Measurements from ENCODE around the gene TXNDC12.

TXNDC12 gene

GRCh38 chr1:51990478-51990965 is 64.5 kb downstream of the TXNDC12 start, which contains the start of gene RAB3B:
RAB3B (minus strand) TSS chr1:51990700; CDS start chr1:51977117, 13,583 bp downstream.
- Histone ChIP-seq H3K27ac (ENCODE audit: low read length) (no peak within 1 kb of the TSS), H3K36me3 (ENCODE audit: insufficient read depth, low read length) (no peaks in the 10 kb centered on the region), H2AFZ (ENCODE audit: low read depth, low read length) (no peak within 1 kb of the TSS), H3K79me2 (ENCODE audit: insufficient read depth, low read length) (no peaks in the 10 kb centered on the region), H4K20me1 (ENCODE audit: insufficient read depth, low read length) (no peaks in the 10 kb centered on the region), H3K4me3 (ENCODE audit: low read depth in 1 of 2, low read length in 2 of 2) (no peak within 1 kb of the TSS), H3K9ac (ENCODE audit: low read depth, low read length) (no peak within 1 kb of the TSS), H3K9me3 (ENCODE audit: insufficient read depth, low read length, severe bottlenecking) (no peaks in the 10 kb centered on the region), H3K27me3 (ENCODE audit: insufficient read depth, low read length, poor library complexity) (peaks cover 2% of the 10 kb centered on the region), H3K4me2 (ENCODE audit: insufficient read depth, low read length) (no peak within 1 kb of the TSS), H3K4me1 (ENCODE audit: insufficient read depth, low read length) (no peaks in the 10 kb centered on the region)
- ATAC-seq (ENCODE audit: insufficient read depth, low read depth): peak; percentile 19; the same call in 2 of the 3 replicates
- DNase-seq: no peak
- no peak for TF ChIP-seq EZH2 (IDR thresholded peaks at IDR 0.05; ENCODE audit: borderline replicate concordance, low read depth, low read length, severe bottlenecking)
- TF ChIP-seq, protein P1, sequence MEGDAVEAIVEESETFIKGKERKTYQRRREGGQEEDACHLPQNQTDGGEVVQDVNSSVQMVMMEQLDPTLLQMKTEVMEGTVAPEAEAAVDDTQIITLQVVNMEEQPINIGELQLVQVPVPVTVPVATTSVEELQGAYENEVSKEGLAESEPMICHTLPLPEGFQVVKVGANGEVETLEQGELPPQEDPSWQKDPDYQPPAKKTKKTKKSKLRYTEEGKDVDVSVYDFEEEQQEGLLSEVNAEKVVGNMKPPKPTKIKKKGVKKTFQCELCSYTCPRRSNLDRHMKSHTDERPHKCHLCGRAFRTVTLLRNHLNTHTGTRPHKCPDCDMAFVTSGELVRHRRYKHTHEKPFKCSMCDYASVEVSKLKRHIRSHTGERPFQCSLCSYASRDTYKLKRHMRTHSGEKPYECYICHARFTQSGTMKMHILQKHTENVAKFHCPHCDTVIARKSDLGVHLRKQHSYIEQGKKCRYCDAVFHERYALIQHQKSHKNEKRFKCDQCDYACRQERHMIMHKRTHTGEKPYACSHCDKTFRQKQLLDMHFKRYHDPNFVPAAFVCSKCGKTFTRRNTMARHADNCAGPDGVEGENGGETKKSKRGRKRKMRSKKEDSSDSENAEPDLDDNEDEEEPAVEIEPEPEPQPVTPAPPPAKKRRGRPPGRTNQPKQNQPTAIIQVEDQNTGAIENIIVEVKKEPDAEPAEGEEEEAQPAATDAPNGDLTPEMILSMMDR (IDR thresholded peaks at IDR 0.05; ENCODE audit: borderline replicate concordance, extremely low read depth, low read length, poor library complexity, severe bottlenecking): no peak

GRCh38 chr1:51989582-51990477 is 65.2 kb downstream of the TXNDC12 start:
- DNase-seq (no peak), ATAC-seq (ENCODE audit: insufficient read depth, low read depth) (no peak)
- no peak for TF ChIP-seq EZH2 (IDR thresholded peaks at IDR 0.05; ENCODE audit: borderline replicate concordance, low read depth, low read length, severe bottlenecking)
- TF ChIP-seq, protein P1 (IDR thresholded peaks at IDR 0.05; ENCODE audit: borderline replicate concordance, extremely low read depth, low read length, poor library complexity, severe bottlenecking): no peak
- H3K27ac ChIP-seq (ENCODE audit: low read length): no peak overlapping the region
- H3K9ac ChIP-seq (ENCODE audit: low read depth, low read length): no peak overlapping the region
- H3K36me3 ChIP-seq (ENCODE audit: insufficient read depth, low read length): no peaks in the 10 kb centered on the region
- no peak overlapping the region for H2AFZ ChIP-seq (ENCODE audit: low read depth, low read length)
- H3K4me3 ChIP-seq (ENCODE audit: low read depth in 1 of 2, low read length in 2 of 2): no peak overlapping the region
- no peak overlapping the region for H3K4me2 ChIP-seq (ENCODE audit: insufficient read depth, low read length)
- peaks cover 2% of the 10 kb centered on the region for H3K27me3 ChIP-seq (ENCODE audit: insufficient read depth, low read length, poor library complexity)
- H3K9me3 ChIP-seq (ENCODE audit: insufficient read depth, low read length, severe bottlenecking): no peaks in the 10 kb centered on the region
- no peaks in the 10 kb centered on the region for H3K4me1 ChIP-seq (ENCODE audit: insufficient read depth, low read length)
- H3K79me2 ChIP-seq (ENCODE audit: insufficient read depth, low read length): no peaks in the 10 kb centered on the region
- H4K20me1 ChIP-seq (ENCODE audit: insufficient read depth, low read length): no peaks in the 10 kb centered on the region

GRCh38 chr1:51988254-51988653 is 66.7 kb downstream of the TXNDC12 start:
- Histone ChIP-seq H3K9me3 (ENCODE audit: insufficient read depth, low read length, severe bottlenecking) (no peaks in the 10 kb centered on the region), H3K27ac (ENCODE audit: low read length) (no peak overlapping the region), H3K4me2 (ENCODE audit: insufficient read depth, low read length) (no peak overlapping the region), H3K4me3 (ENCODE audit: low read depth in 1 of 2, low read length in 2 of 2) (no peak overlapping the region), H2AFZ (ENCODE audit: low read depth, low read length) (no peak overlapping the region), H4K20me1 (ENCODE audit: insufficient read depth, low read length) (no peaks in the 10 kb centered on the region), H3K9ac (ENCODE audit: low read depth, low read length) (no peak overlapping the region), H3K27me3 (ENCODE audit: insufficient read depth, low read length, poor library complexity) (no peaks in the 10 kb centered on the region), H3K4me1 (ENCODE audit: insufficient read depth, low read length) (no peaks in the 10 kb centered on the region), H3K79me2 (ENCODE audit: insufficient read depth, low read length) (no peaks in the 10 kb centered on the region), H3K36me3 (ENCODE audit: insufficient read depth, low read length) (no peaks in the 10 kb centered on the region)
- TF ChIP-seq, protein P1 (IDR thresholded peaks at IDR 0.05; ENCODE audit: borderline replicate concordance, extremely low read depth, low read length, poor library complexity, severe bottlenecking): no peak
- no peak for DNase-seq
- ATAC-seq (ENCODE audit: insufficient read depth, low read depth): no peak

All from DND-41 (cell line).